ENCODE results near the gene DCTD.

- TF ChIP-seq KAT2B (IDR thresholded peaks at IDR 0.05; ENCODE audit: borderline replicate concordance, low read depth, low read length) = no peak
- TF ChIP-seq CTCF (CRISPR knock-in tag; IDR thresholded peaks at IDR 0.05) = no peak
- TF ChIP-seq, protein P1, sequence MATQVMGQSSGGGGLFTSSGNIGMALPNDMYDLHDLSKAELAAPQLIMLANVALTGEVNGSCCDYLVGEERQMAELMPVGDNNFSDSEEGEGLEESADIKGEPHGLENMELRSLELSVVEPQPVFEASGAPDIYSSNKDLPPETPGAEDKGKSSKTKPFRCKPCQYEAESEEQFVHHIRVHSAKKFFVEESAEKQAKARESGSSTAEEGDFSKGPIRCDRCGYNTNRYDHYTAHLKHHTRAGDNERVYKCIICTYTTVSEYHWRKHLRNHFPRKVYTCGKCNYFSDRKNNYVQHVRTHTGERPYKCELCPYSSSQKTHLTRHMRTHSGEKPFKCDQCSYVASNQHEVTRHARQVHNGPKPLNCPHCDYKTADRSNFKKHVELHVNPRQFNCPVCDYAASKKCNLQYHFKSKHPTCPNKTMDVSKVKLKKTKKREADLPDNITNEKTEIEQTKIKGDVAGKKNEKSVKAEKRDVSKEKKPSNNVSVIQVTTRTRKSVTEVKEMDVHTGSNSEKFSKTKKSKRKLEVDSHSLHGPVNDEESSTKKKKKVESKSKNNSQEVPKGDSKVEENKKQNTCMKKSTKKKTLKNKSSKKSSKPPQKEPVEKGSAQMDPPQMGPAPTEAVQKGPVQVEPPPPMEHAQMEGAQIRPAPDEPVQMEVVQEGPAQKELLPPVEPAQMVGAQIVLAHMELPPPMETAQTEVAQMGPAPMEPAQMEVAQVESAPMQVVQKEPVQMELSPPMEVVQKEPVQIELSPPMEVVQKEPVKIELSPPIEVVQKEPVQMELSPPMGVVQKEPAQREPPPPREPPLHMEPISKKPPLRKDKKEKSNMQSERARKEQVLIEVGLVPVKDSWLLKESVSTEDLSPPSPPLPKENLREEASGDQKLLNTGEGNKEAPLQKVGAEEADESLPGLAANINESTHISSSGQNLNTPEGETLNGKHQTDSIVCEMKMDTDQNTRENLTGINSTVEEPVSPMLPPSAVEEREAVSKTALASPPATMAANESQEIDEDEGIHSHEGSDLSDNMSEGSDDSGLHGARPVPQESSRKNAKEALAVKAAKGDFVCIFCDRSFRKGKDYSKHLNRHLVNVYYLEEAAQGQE (IDR thresholded peaks at IDR 0.05; ENCODE audit: borderline replicate concordance in 1 of 2, low read depth in 1 of 2, low read length in 2 of 2) = no peak
- TF ChIP-seq ZNF558 (CRISPR knock-in tag; IDR thresholded peaks at IDR 0.05; ENCODE audit: borderline replicate concordance) = no peak
- TF ChIP-seq, protein P2, sequence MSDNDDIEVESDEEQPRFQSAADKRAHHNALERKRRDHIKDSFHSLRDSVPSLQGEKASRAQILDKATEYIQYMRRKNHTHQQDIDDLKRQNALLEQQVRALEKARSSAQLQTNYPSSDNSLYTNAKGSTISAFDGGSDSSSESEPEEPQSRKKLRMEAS (IDR thresholded peaks at IDR 0.05) = no peak
- no peak for TF ChIP-seq EP300 (IDR thresholded peaks at IDR 0.05; ENCODE audit: low read depth in 2 of 2, low read length in 2 of 2)
- TF ChIP-seq EP300 (CRISPR knock-in tag; IDR thresholded peaks at IDR 0.05; ENCODE audit: borderline replicate concordance) = no peak
- TF ChIP-seq, protein P3, sequence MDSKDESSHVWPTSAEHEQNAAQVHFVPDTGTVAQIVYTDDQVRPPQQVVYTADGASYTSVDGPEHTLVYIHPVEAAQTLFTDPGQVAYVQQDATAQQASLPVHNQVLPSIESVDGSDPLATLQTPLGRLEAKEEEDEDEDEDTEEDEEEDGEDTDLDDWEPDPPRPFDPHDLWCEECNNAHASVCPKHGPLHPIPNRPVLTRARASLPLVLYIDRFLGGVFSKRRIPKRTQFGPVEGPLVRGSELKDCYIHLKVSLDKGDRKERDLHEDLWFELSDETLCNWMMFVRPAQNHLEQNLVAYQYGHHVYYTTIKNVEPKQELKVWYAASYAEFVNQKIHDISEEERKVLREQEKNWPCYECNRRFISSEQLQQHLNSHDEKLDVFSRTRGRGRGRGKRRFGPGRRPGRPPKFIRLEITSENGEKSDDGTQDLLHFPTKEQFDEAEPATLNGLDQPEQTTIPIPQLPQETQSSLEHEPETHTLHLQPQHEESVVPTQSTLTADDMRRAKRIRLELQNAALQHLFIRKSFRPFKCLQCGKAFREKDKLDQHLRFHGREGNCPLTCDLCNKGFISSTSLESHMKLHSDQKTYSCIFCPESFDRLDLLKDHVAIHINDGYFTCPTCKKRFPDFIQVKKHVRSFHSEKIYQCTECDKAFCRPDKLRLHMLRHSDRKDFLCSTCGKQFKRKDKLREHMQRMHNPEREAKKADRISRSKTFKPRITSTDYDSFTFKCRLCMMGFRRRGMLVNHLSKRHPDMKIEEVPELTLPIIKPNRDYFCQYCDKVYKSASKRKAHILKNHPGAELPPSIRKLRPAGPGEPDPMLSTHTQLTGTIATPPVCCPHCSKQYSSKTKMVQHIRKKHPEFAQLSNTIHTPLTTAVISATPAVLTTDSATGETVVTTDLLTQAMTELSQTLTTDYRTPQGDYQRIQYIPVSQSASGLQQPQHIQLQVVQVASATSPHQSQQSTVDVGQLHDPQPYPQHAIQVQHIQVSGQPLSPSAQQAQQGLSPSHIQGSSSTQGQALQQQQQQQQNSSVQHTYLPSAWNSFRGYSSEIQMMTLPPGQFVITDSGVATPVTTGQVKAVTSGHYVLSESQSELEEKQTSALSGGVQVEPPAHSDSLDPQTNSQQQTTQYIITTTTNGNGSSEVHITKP (CRISPR knock-in tag; IDR thresholded peaks at IDR 0.05; ENCODE audit: low read depth) = no peak
- no peak for TF ChIP-seq CCAR2 (optimal IDR thresholded peaks at IDR 0.05; ENCODE audit: low read depth, low read length)
- TF ChIP-seq, protein P4, sequence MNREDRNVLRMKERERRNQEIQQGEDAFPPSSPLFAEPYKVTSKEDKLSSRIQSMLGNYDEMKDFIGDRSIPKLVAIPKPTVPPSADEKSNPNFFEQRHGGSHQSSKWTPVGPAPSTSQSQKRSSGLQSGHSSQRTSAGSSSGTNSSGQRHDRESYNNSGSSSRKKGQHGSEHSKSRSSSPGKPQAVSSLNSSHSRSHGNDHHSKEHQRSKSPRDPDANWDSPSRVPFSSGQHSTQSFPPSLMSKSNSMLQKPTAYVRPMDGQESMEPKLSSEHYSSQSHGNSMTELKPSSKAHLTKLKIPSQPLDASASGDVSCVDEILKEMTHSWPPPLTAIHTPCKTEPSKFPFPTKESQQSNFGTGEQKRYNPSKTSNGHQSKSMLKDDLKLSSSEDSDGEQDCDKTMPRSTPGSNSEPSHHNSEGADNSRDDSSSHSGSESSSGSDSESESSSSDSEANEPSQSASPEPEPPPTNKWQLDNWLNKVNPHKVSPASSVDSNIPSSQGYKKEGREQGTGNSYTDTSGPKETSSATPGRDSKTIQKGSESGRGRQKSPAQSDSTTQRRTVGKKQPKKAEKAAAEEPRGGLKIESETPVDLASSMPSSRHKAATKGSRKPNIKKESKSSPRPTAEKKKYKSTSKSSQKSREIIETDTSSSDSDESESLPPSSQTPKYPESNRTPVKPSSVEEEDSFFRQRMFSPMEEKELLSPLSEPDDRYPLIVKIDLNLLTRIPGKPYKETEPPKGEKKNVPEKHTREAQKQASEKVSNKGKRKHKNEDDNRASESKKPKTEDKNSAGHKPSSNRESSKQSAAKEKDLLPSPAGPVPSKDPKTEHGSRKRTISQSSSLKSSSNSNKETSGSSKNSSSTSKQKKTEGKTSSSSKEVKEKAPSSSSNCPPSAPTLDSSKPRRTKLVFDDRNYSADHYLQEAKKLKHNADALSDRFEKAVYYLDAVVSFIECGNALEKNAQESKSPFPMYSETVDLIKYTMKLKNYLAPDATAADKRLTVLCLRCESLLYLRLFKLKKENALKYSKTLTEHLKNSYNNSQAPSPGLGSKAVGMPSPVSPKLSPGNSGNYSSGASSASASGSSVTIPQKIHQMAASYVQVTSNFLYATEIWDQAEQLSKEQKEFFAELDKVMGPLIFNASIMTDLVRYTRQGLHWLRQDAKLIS (CRISPR knock-in tag; IDR thresholded peaks at IDR 0.05) = no peak
These were observed 47.5 kb downstream of the DCTD start for GRCh38 chr4:182869697-182870096.

Data from HepG2 (cell line).